Renal cortex interstitium (tissue), 11 donors: ENCODE results near the gene BCR. TPM values are rescaled to one million over a fixed set of nuclear protein-coding genes. Genes with fewer than 3 reads are reported as not detected.

ENCODE experiments used
- DNase-seq, 11 donors: peaks; one replicate each; pipeline ENCODE4 v3.0.0-alpha.2; 2013; ENCODE audit warnings: low read depth in 9 of 11, low spot score in 4 of 11; ENCODE audit errors: extremely low read depth in 1 of 11
- polyA plus RNA-seq, 3 donors: library from polyadenylated mRNA; unstranded; fragments of 120-200 nt; gene quantifications; one replicate each; pipeline ENCODE4 v1.2.1, GENCODE V29; 2013; ENCODE audit not compliant: insufficient read length in 3 of 3

The BCR gene
- polyA plus RNA-seq, 3 donors, result 57.5 to 65.1 (median 61.3) TPM

DNA sequence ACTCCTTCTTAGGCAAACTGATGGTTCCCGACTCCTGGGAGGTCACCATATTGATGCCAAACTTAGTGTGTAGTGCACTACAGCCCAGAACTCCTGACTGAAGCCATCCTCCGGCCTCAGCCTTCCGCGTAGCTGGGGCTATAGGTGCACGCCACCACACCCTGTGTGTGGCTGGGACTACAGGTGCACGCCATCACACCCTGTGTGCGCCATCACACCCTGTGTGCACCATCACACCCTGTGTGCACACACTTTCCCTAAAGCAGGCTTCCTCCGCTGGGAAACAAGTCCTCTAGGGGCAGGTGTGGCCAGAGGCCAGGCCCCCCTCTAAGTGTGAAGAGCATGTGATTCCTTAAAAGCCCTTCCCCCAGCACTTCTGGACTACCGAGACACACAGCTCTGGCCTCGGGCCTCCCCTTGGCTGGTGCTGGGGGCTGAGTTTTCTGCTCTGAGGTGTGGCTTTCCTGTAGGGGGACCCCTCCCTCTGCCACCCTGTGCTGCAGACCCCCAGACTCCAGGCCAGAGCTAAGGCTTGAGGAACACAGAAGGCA lies 81.7 kb downstream of the BCR start:
- DNase-seq, result no peak

DNA sequence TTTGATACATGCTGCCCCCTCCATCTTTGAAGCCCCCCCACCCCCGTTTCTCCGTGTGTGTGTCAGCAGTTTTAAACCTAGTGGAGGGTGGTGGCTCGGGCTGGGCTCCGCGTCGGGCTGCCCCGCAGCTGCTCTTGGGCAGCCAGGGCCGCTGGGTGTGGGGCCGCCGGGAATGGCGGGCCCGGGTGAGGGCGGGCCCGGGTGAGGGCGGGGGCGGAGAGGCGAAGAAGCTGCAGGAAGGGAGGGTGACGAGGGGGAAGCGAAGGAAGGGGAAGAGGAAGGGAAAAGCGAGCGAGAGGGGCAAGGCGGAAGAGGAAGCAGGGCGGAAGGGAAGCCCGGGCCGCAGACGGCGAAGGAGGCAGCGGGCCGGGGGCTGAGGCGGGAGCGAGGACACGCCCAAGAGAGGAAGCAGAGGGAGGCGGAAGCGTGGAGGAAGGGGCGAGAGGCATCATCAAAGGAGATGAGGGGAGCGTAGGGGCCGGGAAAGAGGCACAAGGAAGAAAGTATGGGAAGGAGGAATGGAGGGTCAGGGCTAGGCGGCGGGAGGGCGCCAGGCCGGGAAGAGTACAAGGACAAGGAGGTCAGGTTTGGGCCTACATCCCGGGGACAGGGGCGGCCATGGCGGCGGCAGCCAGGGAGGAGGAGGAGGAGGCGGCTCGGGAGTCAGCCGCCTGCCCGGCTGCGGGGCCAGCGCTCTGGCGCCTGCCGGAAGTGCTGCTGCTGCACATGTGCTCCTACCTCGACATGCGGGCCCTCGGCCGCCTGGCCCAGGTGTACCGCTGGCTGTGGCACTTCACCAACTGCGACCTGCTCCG lies 82.4 kb downstream of the BCR start:
- no peak for DNase-seq

DNA sequence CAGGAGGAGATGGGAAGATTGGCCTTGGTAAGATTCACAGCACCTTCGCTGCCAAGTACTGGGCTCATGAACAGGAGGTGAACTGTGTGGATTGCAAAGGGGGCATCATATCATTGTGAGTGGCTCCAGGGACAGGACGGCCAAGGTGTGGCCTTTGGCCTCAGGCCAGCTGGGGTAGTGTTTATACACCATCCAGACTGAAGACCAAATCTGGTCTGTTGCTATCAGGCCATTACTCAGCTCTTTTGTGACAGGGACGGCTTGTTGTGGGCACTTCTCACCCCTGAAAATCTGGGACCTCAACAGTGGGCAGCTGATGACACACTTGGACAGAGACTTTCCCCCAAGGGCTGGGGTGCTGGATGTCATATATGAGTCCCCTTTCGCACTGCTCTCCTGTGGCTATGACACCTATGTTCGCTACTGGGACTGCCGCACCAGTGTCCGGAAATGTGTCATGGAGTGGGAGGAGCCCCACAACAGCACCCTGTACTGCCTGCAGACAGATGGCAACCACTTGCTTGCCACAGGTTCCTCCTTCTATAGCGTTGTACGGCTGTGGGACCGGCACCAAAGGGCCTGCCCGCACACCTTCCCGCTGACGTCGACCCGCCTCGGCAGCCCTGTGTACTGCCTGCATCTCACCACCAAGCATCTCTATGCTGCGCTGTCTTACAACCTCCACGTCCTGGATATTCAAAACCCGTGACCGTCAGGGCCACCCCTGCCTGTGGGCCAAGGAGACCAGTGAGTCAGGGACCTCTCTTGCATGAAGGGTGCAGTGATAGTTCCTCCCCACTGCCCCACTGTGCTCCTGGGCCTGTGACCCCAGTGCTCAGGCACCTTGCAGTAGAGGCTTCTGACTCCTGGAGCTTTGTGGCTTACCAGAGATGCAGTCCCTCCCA lies 83.6 kb downstream of the BCR start:
- DNase-seq, result no peak

DNA sequence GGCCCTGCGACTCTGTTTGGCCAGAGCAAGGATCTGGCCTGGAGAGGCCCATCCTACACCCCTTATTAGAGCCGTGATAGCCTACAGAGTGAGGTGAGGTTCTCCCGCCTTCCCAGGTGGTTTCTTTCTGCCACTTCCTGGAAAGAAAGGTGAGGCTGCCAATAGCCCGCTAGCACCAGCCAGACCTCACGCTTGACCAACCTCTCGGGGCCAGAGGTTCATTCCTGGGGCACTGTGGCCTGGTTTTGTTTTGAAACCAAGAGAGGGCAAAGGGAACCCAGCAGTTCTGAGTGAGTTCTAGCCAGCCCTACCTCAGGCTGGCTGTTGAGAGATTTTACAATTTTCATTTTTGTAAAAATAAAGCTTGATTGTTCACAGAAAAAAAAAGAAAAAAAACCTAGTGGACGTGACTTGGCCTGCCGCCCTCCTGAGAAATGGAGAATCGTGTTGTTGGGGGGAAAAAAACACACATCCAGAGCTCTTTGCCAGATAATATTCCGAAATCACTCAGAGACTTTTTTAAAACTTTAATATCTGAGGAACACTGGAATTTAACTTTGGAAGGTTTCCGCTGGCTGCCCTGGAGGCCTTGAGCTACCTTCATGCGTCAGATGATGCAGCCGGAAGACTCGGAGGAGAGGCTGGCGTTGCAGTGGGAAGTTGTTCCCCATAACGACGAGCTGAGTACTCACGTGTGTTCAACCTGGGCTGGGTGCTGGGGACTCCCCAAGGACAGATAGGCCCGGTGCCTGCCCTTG lies 84.5 kb downstream of the BCR start:
- DNase-seq, result no peak

DNA sequence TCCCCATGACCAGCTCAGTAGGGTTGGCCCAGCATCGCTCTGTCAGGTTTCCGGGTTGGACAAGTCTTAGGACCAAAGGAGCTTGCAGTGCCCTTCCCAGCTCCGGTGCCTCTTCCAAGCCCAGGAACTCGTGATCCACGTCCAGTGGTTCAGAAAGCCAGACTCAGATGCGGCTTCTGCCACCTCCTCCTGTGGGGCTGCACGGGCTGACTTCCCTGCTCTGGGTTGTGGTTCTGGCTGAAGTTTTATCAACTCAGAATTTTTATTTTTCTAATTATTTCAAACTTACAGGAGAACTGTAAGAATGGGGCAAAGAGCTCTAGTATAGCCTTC lies 85.0 kb downstream of the BCR start:
- DNase-seq, result no peak

DNA sequence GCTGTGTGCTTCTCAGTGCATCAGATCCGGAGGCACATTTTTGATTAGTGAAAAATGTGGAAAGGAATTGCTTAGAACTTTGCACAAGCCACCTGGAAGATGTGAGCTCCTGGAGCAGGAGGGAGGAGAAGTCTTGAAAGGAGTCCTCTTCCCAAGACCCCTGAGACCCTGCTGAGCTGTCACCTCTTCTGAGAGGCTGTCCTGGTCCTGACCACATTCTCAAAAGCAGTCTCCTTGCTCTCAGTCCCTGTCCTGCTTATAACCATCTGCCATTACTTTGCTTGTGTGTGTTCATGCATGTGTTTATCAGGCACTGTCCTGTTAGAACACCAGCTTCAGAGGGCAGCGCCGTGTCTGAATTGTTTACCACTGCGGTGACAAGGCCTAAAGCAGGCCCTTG lies 86.5 kb downstream of the BCR start:
- DNase-seq, result no peak

DNA sequence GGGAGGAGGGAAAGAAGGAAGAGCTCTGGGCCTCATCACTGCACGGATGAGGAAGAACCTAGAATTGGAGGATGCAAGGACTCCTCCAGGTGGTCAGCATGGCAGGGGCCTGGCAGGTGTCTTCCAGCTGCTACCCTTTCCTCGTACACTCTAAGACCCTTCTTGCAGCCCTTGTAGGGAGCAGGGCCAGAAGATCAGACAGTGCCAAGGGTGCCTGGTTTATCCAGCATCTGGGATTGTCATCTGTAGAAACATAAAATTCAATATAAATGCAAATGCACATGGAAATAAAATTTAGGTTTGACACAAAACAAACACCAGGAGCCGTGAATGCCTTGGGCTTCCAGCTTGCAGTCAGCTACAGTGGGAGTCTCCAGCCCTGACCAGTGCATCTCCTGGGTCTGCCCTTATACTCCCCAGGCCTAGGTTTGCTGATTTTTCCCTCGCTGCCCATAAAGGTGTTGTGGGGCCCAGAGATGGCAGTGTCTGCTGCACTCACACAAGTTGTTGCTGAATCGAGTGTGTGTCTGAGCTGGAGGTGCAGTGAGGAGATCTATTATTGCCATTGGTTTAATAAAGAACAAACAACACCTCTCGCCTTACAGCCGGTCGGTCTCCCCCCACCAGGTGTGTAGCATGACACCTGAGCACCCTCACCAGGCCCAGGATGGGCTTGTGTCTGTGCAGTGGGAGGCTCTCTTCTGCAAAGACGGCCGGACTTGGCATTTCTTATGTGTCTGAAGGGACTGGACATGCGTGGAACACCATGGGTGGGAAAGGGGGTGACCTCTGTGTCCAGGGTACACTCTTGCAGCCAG lies 87.1 kb downstream of the BCR start:
- DNase-seq, result no peak

DNA sequence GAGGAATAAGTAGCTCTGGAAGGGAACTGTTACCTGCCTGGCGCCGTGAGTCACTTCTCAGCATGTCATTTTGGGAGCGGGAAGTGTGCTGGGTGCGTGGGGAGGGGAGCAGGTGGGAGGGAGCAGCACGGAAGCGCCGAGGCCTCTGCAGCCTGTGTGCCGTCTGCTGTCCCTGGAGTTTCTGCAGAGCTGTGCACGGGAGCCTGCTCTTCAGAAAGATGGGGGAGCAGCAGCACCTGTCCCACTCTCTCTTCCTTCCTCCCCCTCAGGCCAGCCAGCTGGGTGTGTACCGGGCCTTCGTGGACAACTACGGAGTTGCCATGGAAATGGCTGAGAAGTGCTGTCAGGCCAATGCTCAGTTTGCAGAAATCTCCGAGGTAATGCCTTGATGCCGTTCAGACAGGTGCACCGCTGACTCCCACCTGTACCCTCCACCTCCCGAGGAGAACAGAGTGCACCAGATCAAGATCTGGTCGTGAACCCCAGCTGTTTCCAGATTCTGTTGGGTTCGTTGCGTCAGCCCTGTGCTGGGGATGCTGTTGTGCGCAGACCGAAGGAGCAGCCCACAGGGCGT lies 87.9 kb downstream of the BCR start:
- no peak for DNase-seq

DNA sequence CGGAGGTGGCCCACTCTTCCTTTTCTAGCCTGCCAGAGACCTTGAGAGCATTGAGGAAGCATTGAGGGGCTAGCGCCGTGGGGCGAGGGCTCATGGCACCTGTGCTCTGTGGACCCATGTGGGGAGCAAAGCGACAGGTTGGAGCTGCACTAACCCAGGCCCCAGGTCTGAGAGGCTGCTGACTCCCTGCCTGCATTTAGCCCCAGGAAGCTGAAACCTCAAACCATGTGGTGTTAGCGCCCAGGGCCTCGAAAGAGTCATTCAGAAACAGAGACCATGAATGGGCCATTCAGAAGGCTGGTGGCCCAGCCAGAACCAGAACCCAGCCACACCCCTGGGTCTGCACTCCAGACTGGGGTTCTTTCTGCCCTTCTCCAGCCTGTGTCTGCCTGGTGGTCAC lies 88.6 kb downstream of the BCR start:
- no peak for DNase-seq

DNA sequence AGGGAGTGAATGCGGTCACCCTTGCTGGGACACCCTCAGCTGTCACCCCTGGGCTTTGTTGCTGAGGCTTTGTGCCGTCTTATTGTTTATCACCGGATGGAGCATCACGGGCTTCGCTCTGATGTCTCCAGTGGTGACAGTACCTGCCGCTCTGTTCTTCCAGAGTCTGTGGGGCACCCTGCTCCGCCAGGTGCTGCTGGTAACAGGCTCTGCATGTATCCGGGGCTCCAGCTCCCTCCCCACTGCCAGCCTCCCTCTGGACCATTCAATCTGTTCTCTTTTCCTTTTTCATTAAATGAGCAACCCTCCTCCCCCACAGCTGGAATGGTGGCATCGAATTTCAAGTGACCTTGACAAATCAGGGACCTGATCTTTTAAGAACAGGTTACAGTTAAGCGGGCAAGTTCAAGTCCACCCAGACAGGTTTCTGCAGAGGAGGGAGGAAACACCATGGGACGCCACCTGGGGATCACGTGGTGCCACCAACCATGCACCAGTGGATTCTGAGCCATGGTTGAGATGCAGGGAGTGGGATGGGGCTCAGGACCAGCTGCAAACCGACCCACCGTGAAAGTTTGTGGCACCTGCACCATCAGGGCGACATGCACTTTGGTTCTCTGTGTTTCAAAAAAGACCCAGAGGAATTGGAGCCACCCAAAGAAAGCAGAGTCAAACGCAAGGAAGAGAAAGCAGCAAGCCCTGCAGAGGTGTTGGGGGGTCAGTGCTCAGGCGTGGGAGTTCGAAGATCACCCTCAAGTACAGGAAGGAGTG lies 89.3 kb downstream of the BCR start:
- peak in 8 of 11 donors; percentile 37 to 75 (median 66) for DNase-seq

DNA sequence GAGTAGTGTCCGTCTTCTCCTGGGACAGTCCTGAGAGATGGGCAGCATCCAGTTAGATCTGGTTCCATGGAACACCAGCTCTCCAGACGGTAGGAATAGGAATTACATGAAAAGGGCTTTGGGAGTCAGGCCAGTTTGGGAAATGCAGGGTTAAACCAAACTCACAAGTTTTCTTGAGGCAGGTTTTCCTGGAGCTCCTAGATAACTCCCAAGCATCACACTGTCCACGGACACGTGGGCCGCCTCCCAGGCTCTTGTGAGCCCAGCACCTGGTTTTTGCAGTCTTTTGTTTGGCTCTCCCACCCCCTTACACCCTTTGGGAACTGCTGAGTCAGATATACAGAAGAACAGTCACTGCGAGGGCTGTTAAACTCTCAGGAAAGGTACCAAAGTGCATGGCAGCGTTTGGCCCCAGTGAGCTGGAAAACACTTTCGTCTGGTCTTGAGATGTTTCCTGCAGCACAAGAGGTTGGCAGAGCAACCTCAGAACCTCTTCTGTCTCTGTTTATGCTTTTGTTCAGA lies 90.0 kb downstream of the BCR start:
- DNase-seq, result no peak

DNA sequence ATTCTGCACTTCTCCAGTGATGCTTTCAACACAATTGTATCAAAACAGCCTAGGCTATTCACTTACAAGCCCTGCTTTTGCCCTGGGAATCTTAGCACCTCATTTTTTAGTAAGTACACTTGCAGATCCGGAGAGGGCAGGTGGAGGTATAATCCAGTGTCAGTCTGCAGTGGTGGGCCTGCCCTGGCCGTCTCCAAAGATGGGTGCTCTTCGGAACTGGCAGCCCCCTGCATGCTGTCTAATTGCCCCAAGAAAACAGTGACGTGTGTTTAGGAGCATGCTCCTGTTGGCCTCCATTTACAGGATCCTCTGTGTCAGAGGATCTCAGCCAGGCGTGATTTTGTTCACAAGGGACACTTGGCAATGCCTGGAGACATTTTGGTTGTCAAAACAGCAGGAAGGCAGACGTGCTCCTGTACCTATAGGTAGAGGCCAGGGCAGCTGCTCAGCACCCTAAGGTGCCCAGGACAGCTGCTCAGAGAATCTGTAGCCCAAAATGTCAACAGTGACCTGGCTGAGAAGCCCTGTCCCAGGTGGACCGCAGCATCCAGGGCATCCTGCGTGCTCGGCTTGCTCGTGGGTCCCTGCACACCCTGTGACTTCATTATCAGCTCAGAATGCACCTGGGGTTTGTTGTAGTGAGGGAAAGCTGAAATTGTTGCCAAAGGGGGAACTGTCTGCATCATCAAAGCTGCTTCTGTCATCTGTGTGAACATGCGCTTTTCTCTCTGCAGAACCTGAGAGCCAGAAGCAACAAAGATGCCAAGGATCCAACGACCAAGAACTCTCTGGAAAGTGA lies 90.7 kb downstream of the BCR start:
- no peak for DNase-seq

DNA sequence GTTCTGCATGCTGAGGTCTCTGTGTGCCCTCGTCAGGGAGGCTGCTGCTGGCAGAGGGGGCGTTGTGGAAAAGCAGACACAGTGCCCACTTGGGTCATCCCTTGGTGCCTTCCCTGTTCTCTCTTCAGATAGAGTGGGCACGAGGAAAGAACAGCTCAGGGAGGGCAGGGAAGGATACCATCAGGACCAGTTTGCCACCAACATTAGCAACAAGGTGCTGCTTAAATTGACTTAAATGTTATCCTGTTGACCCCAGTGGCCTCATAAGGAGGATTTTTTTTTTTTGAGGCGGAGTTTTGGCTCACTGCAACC lies 91.2 kb downstream of the BCR start:
- no peak for DNase-seq

DNA sequence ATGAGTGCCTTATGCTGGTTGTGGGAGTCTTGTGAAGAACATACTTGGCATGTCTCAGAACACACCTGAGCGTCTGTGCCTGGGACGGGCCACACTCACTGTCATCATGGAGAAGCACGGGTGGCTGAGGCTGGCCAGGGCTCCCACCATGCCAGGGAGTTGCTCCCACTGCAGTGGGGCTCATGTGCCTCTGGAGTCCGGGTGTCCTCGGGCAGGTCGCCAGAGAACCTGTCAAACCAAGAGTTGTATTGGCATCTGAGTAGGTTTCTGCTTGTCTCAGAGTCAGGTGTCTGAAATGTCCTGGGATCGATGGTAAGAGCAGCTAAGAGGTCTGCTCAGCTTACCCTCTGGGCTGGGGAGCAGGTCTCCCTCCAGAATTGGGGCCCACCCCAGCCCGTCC lies 92.1 kb downstream of the BCR start:
- DNase-seq, result no peak

DNA sequence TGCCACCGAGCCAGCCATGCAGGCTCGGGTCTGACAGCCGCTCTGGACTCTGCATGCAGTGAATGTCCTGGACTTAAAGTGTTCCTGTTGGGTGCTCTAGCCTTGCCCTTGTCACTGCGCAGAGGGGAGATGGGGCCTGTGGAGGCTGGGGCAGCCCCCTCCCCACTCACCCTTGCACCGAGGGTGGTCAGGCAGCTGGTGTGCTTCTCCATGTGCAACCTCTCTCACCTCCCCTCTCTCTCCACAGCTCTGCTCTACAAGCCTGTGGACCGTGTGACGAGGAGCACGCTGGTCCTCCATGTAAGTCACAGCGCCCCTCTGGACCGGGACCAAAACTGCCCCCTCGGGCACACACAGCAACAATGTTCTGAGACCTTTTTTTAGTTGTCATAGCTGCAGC lies 92.5 kb downstream of the BCR start:
- no peak for DNase-seq

DNA sequence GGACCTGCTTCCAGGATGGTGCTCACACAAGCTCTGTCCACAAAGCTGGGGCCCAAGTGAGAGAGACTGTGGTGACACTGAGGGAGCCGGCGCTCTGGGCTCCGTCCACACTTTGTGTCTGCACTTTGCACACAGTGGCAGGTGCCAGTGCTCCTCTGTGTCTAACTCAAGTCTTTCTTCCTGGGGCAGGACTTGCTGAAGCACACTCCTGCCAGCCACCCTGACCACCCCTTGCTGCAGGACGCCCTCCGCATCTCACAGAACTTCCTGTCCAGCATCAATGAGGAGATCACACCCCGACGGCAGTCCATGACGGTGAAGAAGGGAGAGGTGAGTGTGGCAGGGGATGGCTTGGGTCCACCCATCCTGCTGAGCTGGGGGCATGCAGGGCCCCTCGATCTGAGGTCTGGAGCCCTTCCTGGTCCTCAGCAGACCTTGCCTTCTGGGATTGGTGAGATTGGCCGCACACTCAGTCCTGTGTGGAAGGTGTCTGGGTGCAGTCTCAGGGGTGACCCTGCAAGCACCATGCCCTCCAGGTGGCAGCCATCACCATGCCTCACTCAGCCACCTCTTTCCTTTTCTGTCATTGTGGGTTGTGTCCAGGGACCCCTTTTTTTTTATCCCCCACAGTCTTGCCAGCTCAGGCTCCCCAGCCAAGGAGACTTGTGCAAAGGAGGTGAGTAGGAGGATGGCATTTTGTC lies 93.3 kb downstream of the BCR start:
- DNase-seq, result no peak
